Sigmoid colon (tissue), 7 donors: Measurements from ENCODE around the gene RGSL1. TPM values are rescaled to one million over a fixed set of nuclear protein-coding genes. Genes with fewer than 3 reads are reported as not detected.

ENCODE experiments used
- DNase-seq: peaks from one replicate; pipeline ENCODE4 v3.0.0-alpha.2; 2019
- H3K27ac ChIP-seq, 4 donors: fragments of 200-600 bp; sonication (generic); one replicate each; pipeline ENCODE4 v1.5.1; 2016 to 2019; ENCODE audit warnings: mild to moderate bottlenecking in 1 of 4
- H3K27me3 ChIP-seq, 3 donors: fragments of 200-600 bp; sonication (generic); one replicate each; pipeline ENCODE4 v1.5.1; 2019; ENCODE audit warnings: mild to moderate bottlenecking in 1 of 3
- H3K36me3 ChIP-seq, 4 donors: fragments of 200-600 bp; sonication (generic); one replicate each; pipeline ENCODE4 v1.5.1; 2016 to 2019
- H3K4me1 ChIP-seq, 4 donors: fragments of 200-600 bp; sonication (generic); one replicate each; pipeline ENCODE4 v1.5.1; 2017 to 2019
- H3K4me3 ChIP-seq, 4 donors: fragments of 200-600 bp; sonication (generic); one replicate each; pipeline ENCODE4 v1.5.1; 2017 to 2019; ENCODE audit warnings: mild to moderate bottlenecking in 2 of 4, moderate library complexity in 1 of 4
- H3K9me3 ChIP-seq, 4 donors: fragments of 200-600 bp in 3 of 4; sonication (generic) in 3 of 4; one replicate each; pipeline versions ENCODE4 v1.5.1 to v1.6.1; 2013 to 2019
- EP300 ChIP-seq, 4 donors: sonication (generic); formaldehyde crosslinking; IDR thresholded peaks; one replicate each; pipeline ENCODE4 v1.6.1; 2017; ENCODE audit warnings: antibody characterized with exemption in 4 of 4
- POLR2A ChIP-seq, 2 donors: fragments of 450-650 bp; IDR thresholded peaks; one replicate each; pipeline ENCODE4 v1.6.1; 2016; ENCODE audit warnings: antibody characterized with exemption in 2 of 2, mild to moderate bottlenecking in 2 of 2, moderate library complexity in 2 of 2
- POLR2AphosphoS5 ChIP-seq, 4 donors: sonication (generic); formaldehyde crosslinking; IDR thresholded peaks; one replicate each; pipeline ENCODE4 v1.6.1; 2017; ENCODE audit warnings: antibody characterized with exemption in 4 of 4
- WGBS, 2 donors: extraction: QIAGEN DNeasy Blood & Tissue Kit; methylation state at CpG; one replicate each; pipeline ENCODE4 v1.1.7; 2013; 5-methylcytosine and 5-hydroxymethylcytosine counted together
- intact Hi-C: fragments of 100-400 bp; cut with DNase I; formaldehyde crosslinking; loops from one replicate; pipeline ENCODE4 v1.15.1; 2023
- polyA plus RNA-seq, 3 donors: library from polyadenylated mRNA; stranded (reverse); fragments of 200-250 nt; gene quantifications; one replicate each; pipeline ENCODE4 v1.2.3, GENCODE V29; 2013
- total RNA-seq, 4 donors: library from RNA; depleted of rRNA; stranded (reverse); fragments of >200 nt; gene quantifications; one replicate each; pipeline ENCODE4 v1.1.0, GENCODE V29; 2016
- TF ChIP-seq, protein P1 (sequence below), 4 experiments: fragments of 450-650 bp in 3 of 4; fragments of 200-600 bp in 1 of 4; IDR thresholded peaks; one replicate each; pipeline ENCODE4 v1.5.1; 2016 to 2019; ENCODE audit warnings: antibody characterized with exemption in 4 of 4, mild to moderate bottlenecking in 3 of 4, moderate library complexity in 2 of 4
- donor health status: healthy with polysubstance abuse.
- donor health status: Bipolar disorder and iron deficiency.
- donor health status: healthy.

The RGSL1 gene
- total and polyA plus RNA-seq, 7 donors: not detected

DNA sequence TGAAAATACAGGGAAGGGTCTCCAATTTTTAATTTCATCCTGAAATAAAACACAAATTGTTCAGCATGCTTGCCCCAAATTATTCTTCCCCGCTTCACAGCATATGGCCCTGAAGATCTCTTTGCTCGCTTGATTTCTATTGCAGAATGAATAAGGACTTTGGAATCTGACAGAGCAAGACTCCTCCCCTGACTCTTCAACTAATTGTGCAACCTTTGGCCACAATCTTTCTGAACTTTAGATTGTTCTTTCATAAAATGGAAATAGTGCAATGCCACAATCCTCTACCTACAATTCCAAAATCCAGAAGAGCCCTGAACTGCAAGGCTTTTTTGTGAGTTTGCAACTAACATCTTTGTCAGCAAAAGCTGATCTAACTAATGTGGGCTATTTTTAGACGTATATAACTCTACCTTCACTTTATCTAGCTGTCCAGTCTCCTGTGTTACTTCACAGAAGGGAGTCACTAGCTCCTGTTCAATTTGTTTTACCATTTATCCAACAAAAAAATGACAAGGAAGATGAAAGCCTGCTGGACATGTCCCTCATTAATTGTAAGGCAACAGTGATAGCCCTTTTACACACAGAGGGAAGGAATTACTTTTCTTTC lies 125.7 kb downstream of the RGSL1 start:
- peaks cover under 1 to 55% (median 16%) of the 10 kb centered on the region in 4 donors for H3K36me3 ChIP-seq
- H3K27me3 ChIP-seq: no peaks in the 10 kb centered on the region
- H3K4me1 ChIP-seq: no peaks in the 10 kb centered on the region
- H3K4me3 ChIP-seq: no peak overlapping the region
- intact Hi-C loops: no loop called here
- no peak for DNase-seq
- no peaks in the 10 kb centered on the region for H3K9me3 ChIP-seq
- H3K27ac ChIP-seq: no peak overlapping the region
- 64 to 89% methylated on average over 3 of the region's 3 CpGs for WGBS, 2 donors
- TF ChIP-seq, protein P1, sequence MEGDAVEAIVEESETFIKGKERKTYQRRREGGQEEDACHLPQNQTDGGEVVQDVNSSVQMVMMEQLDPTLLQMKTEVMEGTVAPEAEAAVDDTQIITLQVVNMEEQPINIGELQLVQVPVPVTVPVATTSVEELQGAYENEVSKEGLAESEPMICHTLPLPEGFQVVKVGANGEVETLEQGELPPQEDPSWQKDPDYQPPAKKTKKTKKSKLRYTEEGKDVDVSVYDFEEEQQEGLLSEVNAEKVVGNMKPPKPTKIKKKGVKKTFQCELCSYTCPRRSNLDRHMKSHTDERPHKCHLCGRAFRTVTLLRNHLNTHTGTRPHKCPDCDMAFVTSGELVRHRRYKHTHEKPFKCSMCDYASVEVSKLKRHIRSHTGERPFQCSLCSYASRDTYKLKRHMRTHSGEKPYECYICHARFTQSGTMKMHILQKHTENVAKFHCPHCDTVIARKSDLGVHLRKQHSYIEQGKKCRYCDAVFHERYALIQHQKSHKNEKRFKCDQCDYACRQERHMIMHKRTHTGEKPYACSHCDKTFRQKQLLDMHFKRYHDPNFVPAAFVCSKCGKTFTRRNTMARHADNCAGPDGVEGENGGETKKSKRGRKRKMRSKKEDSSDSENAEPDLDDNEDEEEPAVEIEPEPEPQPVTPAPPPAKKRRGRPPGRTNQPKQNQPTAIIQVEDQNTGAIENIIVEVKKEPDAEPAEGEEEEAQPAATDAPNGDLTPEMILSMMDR (IDR thresholded peaks at IDR 0.05): no peak
- TF ChIP-seq EP300 (IDR thresholded peaks at IDR 0.05): no peak

DNA sequence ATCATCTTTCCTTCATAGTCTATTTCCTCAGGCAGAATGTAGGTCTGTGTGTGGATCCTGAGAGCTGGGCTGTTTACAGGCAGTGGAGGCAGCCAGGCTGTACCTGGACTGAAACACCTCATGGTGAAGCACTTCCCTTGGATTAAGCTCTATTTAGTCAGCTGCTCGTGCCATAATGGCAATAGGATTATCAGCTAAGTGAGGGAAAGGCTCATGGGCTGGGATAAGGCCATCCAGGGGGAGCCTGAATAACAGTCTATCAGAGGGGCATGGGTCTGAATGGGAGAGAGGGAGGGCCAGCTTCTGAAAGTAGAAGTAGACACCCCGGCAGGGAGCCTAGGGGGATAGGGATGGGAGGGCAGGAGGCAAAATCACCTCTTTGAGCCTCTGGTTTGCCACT lies 130.8 kb downstream of the RGSL1 start:
- no peaks in the 10 kb centered on the region for H3K9me3 ChIP-seq
- H3K36me3 ChIP-seq: peaks cover 4 to 57% (median 20%) of the 10 kb centered on the region in 4 donors
- DNase-seq: no peak
- no peak overlapping the region for H3K27ac ChIP-seq
- intact Hi-C loops: loop anchor here (10.0 kb wide), 1 partner anchor 136 kb away; no protein-coding TSS in a partner anchor
- no peak overlapping the region for H3K4me3 ChIP-seq
- H3K4me1 ChIP-seq: peaks cover 0 to 13% (median 8%) of the 10 kb centered on the region in 4 donors
- H3K27me3 ChIP-seq: no peaks in the 10 kb centered on the region
- 97 to 99% methylated on average over 2 of the region's 2 CpGs for WGBS, 2 donors
- TF ChIP-seq, protein P1 (IDR thresholded peaks at IDR 0.05): no peak
- TF ChIP-seq POLR2A (IDR thresholded peaks at IDR 0.05): no peak
- TF ChIP-seq EP300 (IDR thresholded peaks at IDR 0.05): no peak
- TF ChIP-seq POLR2AphosphoS5 (IDR thresholded peaks at IDR 0.05): no peak

DNA sequence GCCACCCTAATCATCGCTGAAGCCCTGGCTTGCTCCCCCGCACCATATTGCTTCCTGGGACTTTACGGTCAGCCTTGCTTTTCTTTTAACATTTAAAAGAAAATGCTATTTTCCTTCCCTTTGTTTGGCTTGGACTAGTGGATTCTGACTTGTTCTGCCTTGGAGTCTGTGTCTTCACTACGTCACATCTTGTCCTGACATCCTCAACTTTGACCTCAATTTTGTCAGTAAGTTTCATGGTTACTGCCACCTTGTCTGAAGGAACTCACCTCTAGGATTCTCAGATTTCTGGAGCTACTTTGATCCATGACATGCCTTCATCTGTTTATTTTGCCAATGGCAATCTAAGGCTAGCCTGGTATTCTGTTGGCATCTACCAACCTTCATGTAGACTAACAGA lies 134.8 kb downstream of the RGSL1 start:
- TF ChIP-seq POLR2A (IDR thresholded peaks at IDR 0.05) (no peak), EP300 (IDR thresholded peaks at IDR 0.05) (no peak), POLR2AphosphoS5 (IDR thresholded peaks at IDR 0.05) (no peak)
- Histone ChIP-seq H3K4me1 (peaks cover 0 to 29% (median 17%) of the 10 kb centered on the region in 4 donors), H3K36me3 (peaks cover 4 to 36% (median 15%) of the 10 kb centered on the region in 4 donors), H3K4me3 (no peak overlapping the region), H3K27ac (no peak overlapping the region), H3K27me3 (no peaks in the 10 kb centered on the region), H3K9me3 (no peaks in the 10 kb centered on the region)
- intact Hi-C loops: loop anchor here (10.0 kb wide), 1 partner anchor 140 kb away; no protein-coding TSS in a partner anchor
- WGBS, 2 donors: 96% methylated on average over 4 of the region's 4 CpGs
- DNase-seq: no peak

DNA sequence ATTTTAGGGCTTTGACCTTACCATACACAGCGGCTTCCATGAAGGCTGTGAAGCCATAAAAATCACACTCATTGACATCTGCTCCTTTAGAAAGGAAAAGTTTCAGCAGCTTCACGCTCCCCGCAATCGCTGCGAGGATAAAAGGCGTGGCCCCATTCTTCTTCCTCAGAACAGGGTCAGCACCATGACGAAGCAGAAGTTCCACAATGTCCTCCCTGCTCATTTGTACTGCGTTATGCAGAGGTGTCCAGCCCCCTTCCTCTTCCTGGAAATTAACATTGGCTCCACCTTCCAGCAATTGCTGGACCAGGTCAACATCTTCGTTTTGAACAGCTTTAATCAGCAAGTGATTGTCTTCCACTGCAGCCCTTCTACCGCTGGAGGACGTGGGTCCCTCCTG lies 136.4 kb downstream of the RGSL1 start:
- H3K27me3 ChIP-seq: no peaks in the 10 kb centered on the region
- no peak overlapping the region for H3K4me3 ChIP-seq
- peaks cover 0 to 29% (median 17%) of the 10 kb centered on the region in 4 donors for H3K4me1 ChIP-seq
- WGBS, 2 donors: 94 to 95% methylated on average over 11 of the region's 11 CpGs
- no peak overlapping the region for H3K27ac ChIP-seq
- intact Hi-C loops: loop anchor here (10.0 kb wide), 1 partner anchor 142 kb away; no protein-coding TSS in a partner anchor
- peaks cover 0 to 20% (median 8%) of the 10 kb centered on the region in 4 donors for H3K36me3 ChIP-seq
- no peaks in the 10 kb centered on the region for H3K9me3 ChIP-seq
- TF ChIP-seq POLR2AphosphoS5 (IDR thresholded peaks at IDR 0.05) (no peak), POLR2A (IDR thresholded peaks at IDR 0.05) (no peak), EP300 (IDR thresholded peaks at IDR 0.05) (no peak)
- TF ChIP-seq, protein P1 (IDR thresholded peaks at IDR 0.05): no peak
- no peak for DNase-seq

DNA sequence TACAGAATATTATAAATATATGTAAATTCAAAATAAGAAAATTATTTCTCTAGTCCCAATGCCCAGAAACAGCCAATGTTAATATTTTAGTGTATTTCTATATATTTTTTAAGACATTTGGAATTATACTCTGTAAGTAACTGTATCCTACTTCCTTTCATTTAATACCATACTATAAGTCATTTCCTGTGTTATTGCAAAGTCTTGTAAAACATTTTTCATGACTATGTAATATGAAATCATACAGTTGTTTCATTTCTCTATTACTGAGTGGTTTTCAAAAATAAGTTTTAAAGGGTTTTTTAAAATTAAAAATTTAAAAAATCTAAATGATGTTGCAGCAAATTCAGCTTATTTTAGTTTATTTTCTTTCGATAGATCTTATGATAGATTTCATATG lies 137.1 kb downstream of the RGSL1 start:
- intact Hi-C loops: loop anchor here (10.0 kb wide), 1 partner anchor 142 kb away; no protein-coding TSS in a partner anchor
- H3K27me3 ChIP-seq: no peaks in the 10 kb centered on the region
- WGBS, 2 donors: 0% methylated on average over 1 of the region's 1 CpG

More for the DNA sequence above, 137.1 kb downstream of the RGSL1 start:
- no peak for DNase-seq
- peaks cover 0 to 13% (median 3%) of the 10 kb centered on the region in 4 donors for H3K36me3 ChIP-seq
- TF ChIP-seq EP300 (IDR thresholded peaks at IDR 0.05) (no peak), POLR2A (IDR thresholded peaks at IDR 0.05) (no peak), POLR2AphosphoS5 (IDR thresholded peaks at IDR 0.05) (no peak)
- TF ChIP-seq, protein P1 (IDR thresholded peaks at IDR 0.05): no peak
- H3K4me3 ChIP-seq: no peak overlapping the region
- H3K9me3 ChIP-seq: no peaks in the 10 kb centered on the region
- H3K27ac ChIP-seq: no peak overlapping the region
- peaks cover 0 to 29% (median 17%) of the 10 kb centered on the region in 4 donors for H3K4me1 ChIP-seq
